ENCODE data around the gene BRWD1. TPM values are rescaled to one million over a fixed set of nuclear protein-coding genes. Genes with fewer than 3 reads are reported as not detected.

The BRWD1 gene
- total and polyA plus RNA-seq, 7 donors, result 8.3 to 92.5 (median 53.5) TPM

GRCh38 chr21:39182016-39182415 lies 131.4 kb downstream of the BRWD1 start:
- 10 to 53% methylated on average over 8 of the region's 8 CpGs for WGBS, 2 donors
- no peaks in the 10 kb centered on the region for H3K27me3 ChIP-seq
- TF ChIP-seq POLR2A (IDR thresholded peaks at IDR 0.05) (no peak), EP300 (IDR thresholded peaks at IDR 0.05) (no peak), POLR2AphosphoS5 (IDR thresholded peaks at IDR 0.05) (no peak), CTCF (IDR thresholded peaks at IDR 0.05) (no peak)
- peaks cover 7 to 35% (median 14%) of the 10 kb centered on the region in 4 donors for H3K4me1 ChIP-seq
- H3K27ac ChIP-seq, result peak overlapping the region in 1 of 4 donors; percentile 92
- intact Hi-C loops (cut with DNase I), result loop anchor here (2.0 to 10.0 kb wide), 4 partner anchors 130 to 1617 kb away; partner anchors contain the start of genes BRWD1, ETS2 and LCA5L
- H3K36me3 ChIP-seq, result peaks cover 0 to 5% (median 0%) of the 10 kb centered on the region in 4 donors
- H3K9me3 ChIP-seq, result no peaks in the 10 kb centered on the region
- no peak for DNase-seq
- H3K4me3 ChIP-seq, result peak overlapping the region; percentile 72 to 90 (median 82)

- peaks cover 7 to 28% (median 11%) of the 10 kb centered on the region in 4 donors for H3K4me1 ChIP-seq
- intact Hi-C loops (cut with DNase I), result loop anchor here (2.0 to 10.0 kb wide), 3 partner anchors 131 to 1617 kb away; partner anchors contain the start of gene BRWD1
- H3K27ac ChIP-seq, result no peak overlapping the region
- H3K9me3 ChIP-seq, result no peaks in the 10 kb centered on the region
- no peaks in the 10 kb centered on the region for H3K27me3 ChIP-seq
- DNase-seq, result no peak
- H3K36me3 ChIP-seq, result peaks cover 0 to 6% (median 0%) of the 10 kb centered on the region in 4 donors
- no peak for TF ChIP-seq POLR2A (IDR thresholded peaks at IDR 0.05)
- no peak for TF ChIP-seq CTCF (IDR thresholded peaks at IDR 0.05)
- TF ChIP-seq EP300 (IDR thresholded peaks at IDR 0.05), result no peak
- TF ChIP-seq POLR2AphosphoS5 (IDR thresholded peaks at IDR 0.05), result no peak
- 65 to 83% methylated on average over 4 of the region's 4 CpGs for WGBS, 2 donors
- no peak overlapping the region for H3K4me3 ChIP-seq
These were observed 132.1 kb downstream of the BRWD1 start for GRCh38 chr21:39181205-39181818.

- Histone ChIP-seq H3K27ac (no peak overlapping the region), H3K9me3 (no peaks in the 10 kb centered on the region), H3K4me1 (peaks cover 7 to 25% (median 11%) of the 10 kb centered on the region in 4 donors), H3K27me3 (no peaks in the 10 kb centered on the region), H3K4me3 (no peak overlapping the region), H3K36me3 (peaks cover 0 to 6% (median 0%) of the 10 kb centered on the region in 4 donors)
- no peak for DNase-seq
- intact Hi-C loops (cut with DNase I), result loop anchor here (2.0 to 10.0 kb wide), 3 partner anchors 132 to 1616 kb away; partner anchors contain the start of gene BRWD1
- WGBS, 2 donors, result 90 to 93% methylated on average over 2 of the region's 2 CpGs
- TF ChIP-seq POLR2A (IDR thresholded peaks at IDR 0.05) (no peak), CTCF (IDR thresholded peaks at IDR 0.05) (no peak), POLR2AphosphoS5 (IDR thresholded peaks at IDR 0.05) (no peak)
These were observed 132.9 kb downstream of the BRWD1 start for GRCh38 chr21:39180429-39181019.

GRCh38 chr21:39178421-39178820 lies 135.0 kb downstream of the BRWD1 start:
- no peaks in the 10 kb centered on the region for H3K27me3 ChIP-seq
- intact Hi-C loops (cut with DNase I), result no loop called here
- no peak overlapping the region for H3K4me3 ChIP-seq
- no peak for DNase-seq
- no peak overlapping the region for H3K27ac ChIP-seq
- H3K36me3 ChIP-seq, result peaks cover 0 to 20% (median 0%) of the 10 kb centered on the region in 4 donors
- WGBS, 2 donors, result 73 to 77% methylated on average over 7 of the region's 7 CpGs
- peaks cover 0 to 16% (median 10%) of the 10 kb centered on the region in 4 donors for H3K4me1 ChIP-seq
- TF ChIP-seq POLR2A (IDR thresholded peaks at IDR 0.05) (no peak), EP300 (IDR thresholded peaks at IDR 0.05) (no peak), CTCF (IDR thresholded peaks at IDR 0.05) (no peak), POLR2AphosphoS5 (IDR thresholded peaks at IDR 0.05) (no peak)
- no peaks in the 10 kb centered on the region for H3K9me3 ChIP-seq

All from sigmoid colon (tissue), 7 donors.